ENCODE data around the gene XPR1.
"Not testable (repeated sequence)": the region's sequence is repeated elsewhere in the genome, so short reads cannot be mapped to it uniquely, and the experiment has no call there.

DNA sequence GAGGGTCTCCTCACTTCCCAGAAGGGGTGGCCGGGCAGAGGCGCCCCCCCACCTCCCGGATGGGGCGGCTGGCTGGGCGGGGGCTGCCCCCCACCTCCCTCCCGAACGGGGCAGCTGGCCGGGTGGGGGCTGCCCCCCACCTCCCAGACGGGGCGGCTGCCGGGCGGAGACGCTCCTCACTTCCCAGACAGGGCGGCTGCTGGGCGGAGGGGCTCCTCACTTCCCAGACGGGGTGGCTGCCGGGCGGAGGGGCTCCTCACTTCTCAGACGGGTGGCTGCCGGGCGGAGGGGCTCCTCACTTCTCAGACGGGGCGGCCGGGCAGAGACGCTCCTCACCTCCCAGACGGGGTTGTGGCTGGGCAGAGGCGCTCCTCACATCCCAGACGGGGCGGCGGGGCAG, 78.9 kb downstream of the XPR1 start:
- TF ChIP-seq EP300, POLR2A (IDR thresholded peaks at IDR 0.05): not testable (repeated sequence)
- TF ChIP-seq, protein P1, sequence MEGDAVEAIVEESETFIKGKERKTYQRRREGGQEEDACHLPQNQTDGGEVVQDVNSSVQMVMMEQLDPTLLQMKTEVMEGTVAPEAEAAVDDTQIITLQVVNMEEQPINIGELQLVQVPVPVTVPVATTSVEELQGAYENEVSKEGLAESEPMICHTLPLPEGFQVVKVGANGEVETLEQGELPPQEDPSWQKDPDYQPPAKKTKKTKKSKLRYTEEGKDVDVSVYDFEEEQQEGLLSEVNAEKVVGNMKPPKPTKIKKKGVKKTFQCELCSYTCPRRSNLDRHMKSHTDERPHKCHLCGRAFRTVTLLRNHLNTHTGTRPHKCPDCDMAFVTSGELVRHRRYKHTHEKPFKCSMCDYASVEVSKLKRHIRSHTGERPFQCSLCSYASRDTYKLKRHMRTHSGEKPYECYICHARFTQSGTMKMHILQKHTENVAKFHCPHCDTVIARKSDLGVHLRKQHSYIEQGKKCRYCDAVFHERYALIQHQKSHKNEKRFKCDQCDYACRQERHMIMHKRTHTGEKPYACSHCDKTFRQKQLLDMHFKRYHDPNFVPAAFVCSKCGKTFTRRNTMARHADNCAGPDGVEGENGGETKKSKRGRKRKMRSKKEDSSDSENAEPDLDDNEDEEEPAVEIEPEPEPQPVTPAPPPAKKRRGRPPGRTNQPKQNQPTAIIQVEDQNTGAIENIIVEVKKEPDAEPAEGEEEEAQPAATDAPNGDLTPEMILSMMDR (IDR thresholded peaks at IDR 0.05) = not testable (repeated sequence)
